GM12878 (cell line): ENCODE results near the gene ZIK1. TPM values are rescaled to one million over a fixed set of nuclear protein-coding genes. Genes with fewer than 3 reads are reported as not detected.

Source experiments
- ATAC-seq: fragments of 200-7000 bp; cut with Tn5 transposase; 3 replicates; pipeline ENCODE4 v1.9.1; 2020; ENCODE audit warnings: mild to moderate bottlenecking, moderate library complexity
- BruUV-seq: library from RNA; stranded (reverse); fragments of 400-500 nt; replicated peaks from 2 replicates; lab custom pipeline; 2021; lab: Mats Ljungman, UMichigan
- CTCF ChIA-PET: fragments of 300-600 bp; sonication (Branson Sonifier 250); formaldehyde crosslinking; extraction: SDS; loops from one replicate; lab custom pipeline; 2021; ENCODE audit warnings: inconsistent platforms; lab: Yijun Ruan, JAX
- POLR2A ChIA-PET: fragments of 350-600 bp; formaldehyde crosslinking; extraction: SDS; loops from one replicate; lab custom pipeline; 2021; ENCODE audit warnings: inconsistent platforms; lab: Charles Lee
- RAD21 ChIA-PET: fragments of 300-600 bp; sonication (Branson Sonifier 250); formaldehyde crosslinking; loops from one replicate; lab custom pipeline; 2023; ENCODE audit warnings: antibody characterized with exemption; ENCODE audit not compliant: unreplicated experiment; lab: Charles Lee
- SMC1A ChIA-PET: fragments of 300-600 bp; sonication (Branson Sonifier 250); formaldehyde crosslinking; loops from one replicate; lab custom pipeline; 2023; ENCODE audit not compliant: unreplicated experiment, uncharacterized antibody; lab: Charles Lee
- DNase-seq: peaks from one replicate; pipeline ENCODE4 v3.0.0-alpha.2; 2011; ENCODE audit warnings: low read depth, low spot score
- FAIRE-seq: peaks from 3 replicates; lab custom pipeline; 2011; peaks lifted over from hg19 to GRCh38; lab: Jason Lieb, UNC
- H2AFZ ChIP-seq: 2 replicates; pipeline ENCODE4 v1.6.0; 2011; ENCODE audit warnings: low read depth, low read length, control low read depth; ENCODE audit not compliant: control insufficient read depth
- H3K27ac ChIP-seq: 2 replicates; pipeline ENCODE4 v1.5.1; 2011; ENCODE audit warnings: control low read depth; ENCODE audit not compliant: control insufficient read depth, insufficient read depth
- H3K27me3 ChIP-seq, 2 experiments: replicated peaks in 1 of 2; 2 replicates each; pipeline versions ENCODE4 v1.6.0 to v1.6.1; 2011; ENCODE audit warnings: low read length in 1 of 2; ENCODE audit not compliant: control insufficient read depth in 2 of 2, insufficient read depth in 2 of 2
- H3K36me3 ChIP-seq, 2 experiments: 2 replicates each; pipeline ENCODE4 v1.5.1; 2011; ENCODE audit warnings: low read length in 1 of 2; ENCODE audit not compliant: control insufficient read depth in 2 of 2, insufficient read depth in 2 of 2
- H3K4me1 ChIP-seq: 2 replicates; pipeline ENCODE4 v1.6.1; 2011; ENCODE audit warnings: mild to moderate bottlenecking, low read length, moderate library complexity, mixed read lengths; ENCODE audit not compliant: control insufficient read depth, insufficient read depth
- H3K4me2 ChIP-seq: 2 replicates; pipeline ENCODE4 v1.6.0; 2011; ENCODE audit warnings: control low read depth; ENCODE audit not compliant: control insufficient read depth, insufficient read depth
- H3K4me3 ChIP-seq: fragments of 200-600 bp; sonication (generic); 2 replicates; pipeline ENCODE4 v1.5.1; 2016
- H3K79me2 ChIP-seq: 2 replicates; pipeline ENCODE4 v1.6.0; 2011; ENCODE audit warnings: low read length; ENCODE audit not compliant: control insufficient read depth, insufficient read depth
- H3K9ac ChIP-seq: 2 replicates; pipeline ENCODE4 v1.8.0; 2011; ENCODE audit warnings: low read length, control low read depth, mixed read lengths; ENCODE audit not compliant: control insufficient read depth, insufficient read depth
- H3K9me3 ChIP-seq: replicated peaks from 3 replicates; pipeline ENCODE4 v1.5.1; 2011; ENCODE audit warnings: mild to moderate bottlenecking, low read length; ENCODE audit not compliant: control insufficient read depth, insufficient read depth
- H4K20me1 ChIP-seq: 2 replicates; pipeline ENCODE4 v1.6.0; 2011; ENCODE audit not compliant: control insufficient read depth, insufficient read depth
- BRCA1 ChIP-seq: IDR thresholded peaks from 2 replicates; pipeline ENCODE4 v1.6.1; 2011; ENCODE audit warnings: low read depth, low read length, improper control_type of control experiment
- CBFB ChIP-seq: IDR thresholded peaks from 2 replicates; pipeline ENCODE4 v1.6.1; 2016; ENCODE audit warnings: antibody characterized with exemption, low read depth
- CBX5 ChIP-seq: sonication (generic); IDR thresholded peaks from 2 replicates; pipeline ENCODE4 v1.6.1; 2016; ENCODE audit warnings: low read depth, moderate library complexity, mild to moderate bottlenecking, inconsistent platforms
- CEBPB ChIP-seq, 2 experiments: fragments of 150-350 bp in 1 of 2; IDR thresholded peaks; 2 replicates each; pipeline ENCODE4 v1.6.1; 2012 to 2014; ENCODE audit warnings: low read depth in 2 of 2, low read length in 2 of 2, borderline replicate concordance in 1 of 2, inconsistent platforms in 1 of 2
- HSF1 ChIP-seq: fragments of 150-350 bp; IDR thresholded peaks from 2 replicates; pipeline ENCODE4 v1.6.1; 2014; ENCODE audit warnings: mild to moderate bottlenecking, low read depth, low read length
- IRF3 ChIP-seq: fragments of 450-650 bp; IDR thresholded peaks from 2 replicates; pipeline ENCODE4 v1.6.1; 2014; ENCODE audit warnings: mild to moderate bottlenecking
- KLF5 ChIP-seq: fragments of 450-650 bp; IDR thresholded peaks from 2 replicates; pipeline ENCODE4 v1.6.1; 2014; ENCODE audit warnings: mild to moderate bottlenecking; ENCODE audit not compliant: partially characterized antibody
- NBN ChIP-seq: fragments of 450-650 bp; IDR thresholded peaks from 2 replicates; pipeline ENCODE4 v1.6.1; 2016
- NR2C1 ChIP-seq: fragments of 450-650 bp; IDR thresholded peaks from 2 replicates; pipeline ENCODE4 v1.6.1; 2017; ENCODE audit warnings: antibody characterized with exemption, mild to moderate bottlenecking, moderate library complexity
- NRF1 ChIP-seq: conservative IDR thresholded peaks from 2 replicates; pipeline ENCODE4 v1.6.1; 2011; ENCODE audit warnings: mild to moderate bottlenecking, low read depth, low read length, improper control_type of control experiment
- PAX8 ChIP-seq: fragments of 450-650 bp; IDR thresholded peaks from 2 replicates; pipeline ENCODE4 v1.6.1; 2017; ENCODE audit warnings: mild to moderate bottlenecking, moderate library complexity
- POLR2A ChIP-seq: IDR thresholded peaks from 2 replicates; pipeline ENCODE4 v1.6.1; 2011; ENCODE audit warnings: low read depth, mild to moderate bottlenecking, low read length
- POU2F2 ChIP-seq: IDR thresholded peaks from 3 replicates; pipeline ENCODE4 v1.6.1; 2011; ENCODE audit warnings: low read depth, mild to moderate bottlenecking, low read length, borderline replicate concordance
- RUNX3 ChIP-seq: IDR thresholded peaks from 2 replicates; pipeline ENCODE4 v1.6.1; 2012; ENCODE audit warnings: low read length, inconsistent platforms
- STAT3 ChIP-seq: IDR thresholded peaks from 2 replicates; pipeline ENCODE4 v1.6.1; 2011; ENCODE audit warnings: low read depth, low read length, improper control_type of control experiment
- ZNF207 ChIP-seq: fragments of 450-650 bp; IDR thresholded peaks from 2 replicates; pipeline ENCODE4 v1.6.1; 2014; ENCODE audit warnings: antibody characterized with exemption, mild to moderate bottlenecking, borderline replicate concordance
- ZNF24 ChIP-seq: fragments of 450-650 bp; IDR thresholded peaks from 2 replicates; pipeline ENCODE4 v1.6.1; 2017; ENCODE audit warnings: antibody characterized with exemption, mild to moderate bottlenecking
- WGBS: methylation state at CpG from one replicate; pipeline ENCODE4 v1.1.6; 2016; ENCODE audit warnings: low lambda C conversion rate; ENCODE audit not compliant: insufficient replicate concordance, insufficient coverage; ENCODE audit errors: missing lambda C conversion rate; 5-methylcytosine and 5-hydroxymethylcytosine counted together
- in situ Hi-C: fragments of 300-500 bp; cut with MboI; formaldehyde crosslinking; loops from 9 replicates; pipeline ENCODE4 v1.14.3; 2018; ENCODE audit warnings: mixed read lengths
- intact Hi-C: fragments of 100-400 bp; cut with micrococcal nuclease; formaldehyde crosslinking; loops from one replicate; pipeline ENCODE4 v1.14.2; 2022; ENCODE audit not compliant: unreplicated experiment
- polyA plus RNA-seq, 11 experiments: library from polyadenylated mRNA; depleted of rRNA in 4 of 11; unstranded in 6 of 11; stranded (reverse) in 5 of 11; fragments of >200 nt; fragmentation: Nextera tagmentation in 4 of 11; fragmentation: Illumina TruSeq in 1 of 11; extraction: Ambion mirVana in 4 of 11; extraction: Trizol in 1 of 11; gene quantifications; 1 replicate in 1 of 11; 2 replicates in 10 of 11; pipeline versions ENCODE4 v1.2.1 to v1.2.3, GENCODE V29; 2011 to 2016; ENCODE audit warnings: inconsistent platforms in 2 of 11, missing spikeins in 2 of 11, low read depth in 1 of 11
- total RNA-seq, 4 experiments: library from RNA; depleted of rRNA in 3 of 4; stranded (reverse); fragments of >200 nt in 3 of 4; fragmentation: Illumina TruSeq in 1 of 4; extraction: Trizol in 1 of 4; gene quantifications; 2 replicates each; pipeline versions ENCODE4 v1.2.1 to v1.2.3, GENCODE V29; 2013 to 2021

The ZIK1 gene
- total and polyA plus RNA-seq, 10 of the 15 experiments (the other 5 are each of a cell fraction or from before 2014, with no cell fraction given) = 0.45 to 4.7 (median 2.7) TPM

- Histone ChIP-seq H3K9me3 (peaks cover 48% of the 10 kb centered on the region), H3K36me3 (peaks cover 7 to 10% of the 10 kb centered on the region in 2 experiments; a peak in 3 of 4 replicates), H2AFZ (no peak overlapping the region), H3K79me2 (no peaks in the 10 kb centered on the region), H3K4me2 (no peak overlapping the region), H3K4me1 (no peaks in the 10 kb centered on the region), H3K4me3 (no peak overlapping the region), H3K9ac (no peak overlapping the region), H3K27ac (no peak overlapping the region), H3K27me3 (no peaks in the 10 kb centered on the region), H4K20me1 (no peaks in the 10 kb centered on the region)
- no peak for FAIRE-seq
- TF ChIP-seq IRF3 (no peak), KLF5 (peak; percentile 93), CBX5 (0 out of 2 replicates have a peak, but pooled peaks have one; percentile 22)
- WGBS = 96% methylated on average over 7 of the region's 7 CpGs
- DNase-seq = no peak
- ChIA-PET POLR2A (interaction anchor here (0.5 kb wide), 1 partner anchor 212 kb away, joined by 3 read pairs; no protein-coding TSS in a partner anchor), CTCF (no interaction called here), RAD21 (no interaction called here), SMC1A (no interaction called here)
- intact Hi-C loops (no loop called here), in situ Hi-C loops (no loop called here)
- ATAC-seq = no peak
- BruUV-seq = TSS peak; percentile 6
These were observed 45.9 kb upstream of the ZIK1 start for GRCh38 chr19:57537953-57538547.

GRCh38 chr19:57546513-57546912 lies 37.4 kb upstream of the ZIK1 start:
- ChIA-PET SMC1A (no interaction called here), RAD21 (no interaction called here), CTCF (no interaction called here), POLR2A (no interaction called here)
- in situ Hi-C loops (no loop called here), intact Hi-C loops (no loop called here)
- no peak for FAIRE-seq
- Histone ChIP-seq H3K79me2 (no peaks in the 10 kb centered on the region), H3K9ac (no peak overlapping the region), H4K20me1 (no peaks in the 10 kb centered on the region), H3K36me3 (peaks cover 9 to 22% of the 10 kb centered on the region in 2 experiments), H3K9me3 (peaks cover 48% of the 10 kb centered on the region), H3K4me3 (no peak overlapping the region), H3K4me1 (no peaks in the 10 kb centered on the region), H2AFZ (no peak overlapping the region), H3K27me3 (no peaks in the 10 kb centered on the region), H3K4me2 (no peak overlapping the region), H3K27ac (no peak overlapping the region)
- no peak for ATAC-seq
- no peak for DNase-seq
- no TSS peak for BruUV-seq
- 100% methylated on average over 1 of the region's 1 CpG for WGBS
- TF ChIP-seq ZNF207 (no peak), POLR2A (no peak), STAT3 (no peak), ZNF24 (no peak), BRCA1 (no peak), CEBPB (IDR thresholded peaks at IDR 0.05; ENCODE audit: borderline replicate concordance in 1 of 2, low read depth in 2 of 2, low read length in 2 of 2) (no peak), NBN (no peak), NR2C1 (no peak), POU2F2 (no peak), RUNX3 (no peak), PAX8 (no peak), CBX5 (no peak), HSF1 (no peak), CBFB (no peak), NRF1 (no peak)
